Measurements from ENCODE around the gene CCR7.

CCR7 gene

GRCh38 chr17:40600486-40601046 is 35.3 kb upstream of the CCR7 start:
- H3K27ac ChIP-seq (replicated peaks), result no peak overlapping the region
- no peaks in the 10 kb centered on the region for H3K27me3 ChIP-seq (ENCODE audit: insufficient read depth, poor library complexity, severe bottlenecking)
- no peak for DNase-seq (ENCODE audit: low read depth in 1 of 2, low spot score in 1 of 2)
- no peak overlapping the region for H3K4me3 ChIP-seq (replicated peaks; ENCODE audit: insufficient read depth, low read length)
- TF ChIP-seq SPI1 (IDR thresholded peaks at IDR 0.05; ENCODE audit: borderline replicate concordance, low read depth), result no peak
- no peak for TF ChIP-seq REST (IDR thresholded peaks at IDR 0.05; ENCODE audit: insufficient replicate concordance, low read depth)
- no peak for TF ChIP-seq GABPA (IDR thresholded peaks at IDR 0.05; ENCODE audit: low read depth)

- DNase-seq (ENCODE audit: low read depth in 1 of 2, low spot score in 1 of 2), result no peak
- TF ChIP-seq REST (IDR thresholded peaks at IDR 0.05; ENCODE audit: insufficient replicate concordance, low read depth) (no peak), GABPA (IDR thresholded peaks at IDR 0.05; ENCODE audit: low read depth) (no peak), CTCF (IDR thresholded peaks at IDR 0.05; ENCODE audit: insufficient read depth, low read length) (no peak), SPI1 (IDR thresholded peaks at IDR 0.05; ENCODE audit: borderline replicate concordance, low read depth) (no peak), POLR2AphosphoS5 (IDR thresholded peaks at IDR 0.05; ENCODE audit: low read depth) (no peak)
- H3K27me3 ChIP-seq (ENCODE audit: insufficient read depth, poor library complexity, severe bottlenecking), result no peaks in the 10 kb centered on the region
- H3K4me3 ChIP-seq (replicated peaks; ENCODE audit: insufficient read depth, low read length), result no peak overlapping the region
- H3K27ac ChIP-seq (replicated peaks), result no peak overlapping the region
These were observed 34.1 kb upstream of the CCR7 start for GRCh38 chr17:40599468-40599763.

- DNase-seq (ENCODE audit: low read depth in 1 of 2, low spot score in 1 of 2), result no peak
- no peak for TF ChIP-seq CTCF (IDR thresholded peaks at IDR 0.05; ENCODE audit: insufficient read depth, low read length)
- TF ChIP-seq SPI1 (IDR thresholded peaks at IDR 0.05; ENCODE audit: borderline replicate concordance, low read depth), result 0 out of 2 replicates have a peak, but pooled peaks have one; percentile 10
- H3K4me3 ChIP-seq (replicated peaks; ENCODE audit: insufficient read depth, low read length), result no peak overlapping the region
- H3K27me3 ChIP-seq (ENCODE audit: insufficient read depth, poor library complexity, severe bottlenecking), result no peaks in the 10 kb centered on the region
- H3K27ac ChIP-seq (replicated peaks), result no peak overlapping the region
These were observed 33.6 kb upstream of the CCR7 start for GRCh38 chr17:40598619-40599467.

GRCh38 chr17:40598301-40598618 is 33.0 kb upstream of the CCR7 start:
- H3K27me3 ChIP-seq (ENCODE audit: insufficient read depth, poor library complexity, severe bottlenecking), result no peaks in the 10 kb centered on the region
- H3K4me3 ChIP-seq (replicated peaks; ENCODE audit: insufficient read depth, low read length), result no peak overlapping the region
- no peak overlapping the region for H3K27ac ChIP-seq (replicated peaks)
- no peak for DNase-seq (ENCODE audit: low read depth in 1 of 2, low spot score in 1 of 2)
- TF ChIP-seq POLR2AphosphoS5 (IDR thresholded peaks at IDR 0.05; ENCODE audit: low read depth) (no peak), REST (IDR thresholded peaks at IDR 0.05; ENCODE audit: insufficient replicate concordance, low read depth) (no peak), GABPA (IDR thresholded peaks at IDR 0.05; ENCODE audit: low read depth) (no peak), CTCF (IDR thresholded peaks at IDR 0.05; ENCODE audit: insufficient read depth, low read length) (no peak), SPI1 (IDR thresholded peaks at IDR 0.05; ENCODE audit: borderline replicate concordance, low read depth) (no peak)

Measured in HL-60 (cell line).